Activated gamma-delta T cell treated with anti-CD3 and anti-CD28 coated beads, Interleukin-2, amount 50 U/mL, for 16 hours (primary cell): Measurements from ENCODE around the gene SLC19A1.

Experiments
- DNase-seq: peaks from one replicate; pipeline ENCODE4 v3.0.0-alpha.2; 2020; ENCODE audit warnings: low read depth

SLC19A1 gene

GRCh38 chr21:45517249-45518065 lies 24.8 kb downstream of the SLC19A1 start:
- DNase-seq: no peak

- no peak for DNase-seq
Observed at GRCh38 chr21:45516671-45517151, 25.5 kb downstream of the SLC19A1 start.

- no peak for DNase-seq
Observed at GRCh38 chr21:45516071-45516670, 26.1 kb downstream of the SLC19A1 start.

- no peak for DNase-seq
Observed at GRCh38 chr21:45515241-45516061, 26.8 kb downstream of the SLC19A1 start.

- DNase-seq: no peak
Observed at GRCh38 chr21:45514311-45515021, 27.8 kb downstream of the SLC19A1 start.

GRCh38 chr21:45513741-45514310 lies 28.4 kb downstream of the SLC19A1 start:
- DNase-seq: no peak

GRCh38 chr21:45513003-45513717 lies 29.1 kb downstream of the SLC19A1 start:
- no peak for DNase-seq

GRCh38 chr21:45512626-45513002 lies 29.6 kb downstream of the SLC19A1 start:
- DNase-seq: no peak

GRCh38 chr21:45511661-45512431 lies 30.4 kb downstream of the SLC19A1 start:
- no peak for DNase-seq

GRCh38 chr21:45511007-45511406 lies 31.2 kb downstream of the SLC19A1 start:
- no peak for DNase-seq

- DNase-seq: no peak
Observed at GRCh38 chr21:45510466-45510955, 31.7 kb downstream of the SLC19A1 start.

GRCh38 chr21:45509566-45510465 lies 32.4 kb downstream of the SLC19A1 start:
- DNase-seq: no peak

- no peak for DNase-seq
Observed at GRCh38 chr21:45508607-45509565, 33.4 kb downstream of the SLC19A1 start.

- DNase-seq: no peak
Observed at GRCh38 chr21:45507888-45508508, 34.2 kb downstream of the SLC19A1 start.

GRCh38 chr21:45507523-45507875 lies 34.7 kb downstream of the SLC19A1 start:
- DNase-seq: no peak

GRCh38 chr21:45506836-45507522 lies 35.3 kb downstream of the SLC19A1 start:
- DNase-seq: no peak
